Measurements from ENCODE around the gene ADK.
A peak's percentile ranks its signal among the peaks of the same experiment; 100 is the strongest.
"Not testable (repeated sequence)": the region's sequence is repeated elsewhere in the genome, so short reads cannot be mapped to it uniquely, and the experiment has no call there.

Gene ADK

DNA sequence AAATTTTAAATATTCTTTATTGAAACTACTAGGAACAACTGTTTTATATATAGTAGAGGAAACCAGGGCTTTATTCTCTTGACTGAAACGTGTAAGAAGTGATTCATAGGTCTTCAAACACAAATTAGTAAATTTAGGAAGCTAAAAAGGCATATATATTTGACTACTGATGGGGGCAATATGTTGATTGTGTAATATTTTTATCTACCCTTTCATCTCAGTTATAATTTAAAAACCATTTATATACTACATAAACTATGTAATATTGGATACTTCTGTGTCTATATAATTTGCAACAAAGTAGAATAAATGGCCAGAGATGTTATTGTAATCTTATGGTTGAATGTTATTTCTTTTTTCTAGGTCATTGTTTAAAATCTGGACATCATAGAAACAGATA is 406.1 kb downstream of the ADK start:
- DNase-seq (ENCODE audit: low spot score): no peak

DNA sequence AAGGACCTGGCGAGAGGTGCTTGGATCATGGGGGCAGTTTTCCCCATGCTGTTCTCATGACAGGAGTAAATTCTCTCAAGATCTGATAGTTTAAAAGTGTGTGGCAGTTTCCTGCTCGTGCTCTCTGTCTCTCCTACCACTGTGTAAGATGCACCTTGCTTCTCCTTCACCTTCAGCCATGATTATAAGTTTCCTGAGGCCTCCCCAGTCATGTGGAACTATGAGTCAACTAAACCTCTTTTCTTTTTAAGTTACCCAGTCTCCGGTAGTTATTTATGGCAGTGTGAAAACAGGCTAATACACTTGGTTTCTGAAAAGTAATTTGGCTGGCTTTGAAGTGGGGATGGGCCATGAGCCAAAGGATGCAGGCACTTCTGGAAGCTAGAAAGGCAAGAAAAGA is 407.4 kb downstream of the ADK start:
- DNase-seq (ENCODE audit: low spot score): no peak

DNA sequence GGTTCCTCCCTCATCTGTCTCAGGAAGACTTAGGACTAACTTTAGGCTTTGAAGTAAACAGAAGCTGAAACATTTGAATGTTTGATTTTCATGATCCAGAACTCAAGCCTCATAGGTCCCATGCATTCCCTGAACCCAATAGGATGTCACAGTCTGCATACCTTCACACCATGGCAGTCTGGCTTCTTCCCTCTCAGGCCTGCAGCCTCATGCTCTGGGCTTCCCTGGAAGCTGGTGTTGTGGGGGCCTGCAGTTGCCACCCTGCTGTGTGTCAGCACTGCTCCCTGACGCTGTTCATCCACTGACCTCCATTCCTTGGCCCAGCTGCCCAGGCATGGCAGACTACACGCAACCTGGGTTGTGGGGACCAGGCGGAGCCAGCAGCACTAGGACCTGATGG is 407.9 kb downstream of the ADK start:
- no peak for DNase-seq (ENCODE audit: low spot score)

DNA sequence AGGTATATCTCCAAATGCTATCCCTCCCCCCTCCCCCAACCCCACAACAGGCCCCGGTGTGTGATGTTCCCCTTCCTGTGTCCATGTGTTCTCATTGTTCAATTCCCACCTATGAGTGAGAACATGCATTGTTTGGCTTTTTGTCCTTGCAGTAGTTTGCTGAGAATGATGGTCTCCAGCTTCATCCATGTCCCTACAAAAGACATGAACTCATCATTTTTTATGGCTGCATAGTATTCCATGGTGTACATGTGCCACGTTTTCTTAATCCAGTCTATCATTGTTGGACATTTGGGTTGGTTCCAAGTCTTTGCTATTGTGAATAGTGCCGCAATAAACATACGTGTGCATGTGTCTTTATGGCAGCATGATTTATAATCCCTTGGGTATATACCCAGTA is 417.9 kb downstream of the ADK start:
- DNase-seq (ENCODE audit: low spot score): not testable (repeated sequence)

DNA sequence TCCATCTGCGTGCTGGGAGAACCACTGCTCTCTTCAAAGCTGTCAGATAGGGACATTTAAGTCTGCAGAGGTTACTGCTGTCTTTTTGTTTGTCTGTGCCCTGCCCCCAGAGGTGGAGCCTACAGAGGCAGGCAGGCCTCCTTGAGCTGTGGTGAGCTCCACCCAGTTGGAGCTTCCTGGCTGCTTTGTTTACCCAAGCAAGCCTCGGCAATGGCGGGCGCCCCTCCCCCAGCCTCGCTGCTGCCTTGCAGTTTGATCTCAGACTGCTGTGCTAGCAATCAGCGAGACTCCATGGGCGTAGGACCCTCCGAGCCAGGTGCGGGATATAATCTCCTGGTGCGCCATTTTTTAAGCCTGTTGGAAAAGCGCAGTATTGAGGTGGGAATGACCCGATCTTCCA is 422.5 kb downstream of the ADK start:
- not testable (repeated sequence) for DNase-seq (ENCODE audit: low spot score)

DNA sequence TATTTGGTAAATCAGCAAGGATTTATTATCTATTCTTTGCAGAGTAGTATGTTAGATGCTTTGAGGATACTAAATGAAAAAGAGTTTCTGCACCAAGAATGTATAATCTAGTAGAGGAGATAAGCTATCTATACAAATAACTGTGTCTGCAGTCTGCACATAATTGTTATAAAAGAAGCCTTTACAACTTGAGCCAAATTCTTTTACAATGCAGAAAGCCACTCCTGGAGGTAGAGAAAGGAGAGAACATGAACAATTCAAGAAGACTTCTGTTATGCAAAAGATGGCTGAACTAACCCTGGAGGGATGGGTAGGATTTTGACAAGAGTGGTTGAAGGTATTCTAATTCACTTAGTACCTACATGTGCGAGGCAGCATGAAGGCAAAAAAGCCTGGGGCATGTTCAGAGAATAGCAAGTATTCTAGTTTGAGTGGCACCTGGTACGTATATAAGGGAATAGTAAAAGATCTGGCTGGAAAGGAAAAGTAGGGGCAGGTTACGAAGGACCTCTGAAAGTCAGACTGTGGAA is 424.2 kb downstream of the ADK start:
- DNase-seq (ENCODE audit: low spot score): no peak

DNA sequence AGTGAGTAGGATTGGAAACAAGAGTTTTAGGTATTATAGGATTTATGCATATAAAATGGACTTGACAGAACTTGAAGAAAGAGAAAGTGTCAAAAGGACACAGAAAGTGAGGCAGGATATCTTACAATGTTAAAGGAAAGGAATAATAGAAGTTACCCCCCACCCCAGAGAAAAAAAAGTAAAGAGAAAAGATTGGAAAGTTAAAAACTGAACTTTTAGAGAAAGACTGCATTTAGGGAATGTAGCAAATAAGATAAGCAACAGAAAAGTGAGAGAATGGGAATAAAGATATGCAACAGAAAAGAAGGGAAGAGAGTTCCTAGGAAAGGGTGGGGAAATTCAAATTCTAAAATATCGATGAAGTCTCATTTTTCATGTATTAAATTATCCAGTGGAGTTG is 424.9 kb downstream of the ADK start:
- no peak for DNase-seq (ENCODE audit: low spot score)

DNA sequence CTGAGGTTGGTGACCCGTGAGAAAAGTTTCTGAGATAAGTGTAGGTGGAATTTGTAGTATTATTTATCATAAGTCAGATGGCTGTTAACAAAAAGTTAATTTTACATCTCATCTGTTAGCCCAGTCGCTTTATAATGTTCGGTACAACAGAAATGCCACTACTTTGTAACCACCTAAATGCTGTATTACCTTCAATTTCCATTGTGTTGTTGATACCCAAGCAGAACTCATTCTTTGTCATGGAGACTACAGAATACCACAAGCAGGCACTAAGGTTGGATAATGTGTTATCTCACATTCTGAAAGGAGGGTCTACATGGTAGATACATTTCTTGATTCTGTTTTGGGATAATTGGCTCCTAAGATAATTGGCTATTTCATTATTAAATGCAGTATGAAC is 425.6 kb downstream of the ADK start:
- DNase-seq (ENCODE audit: low spot score): no peak

DNA sequence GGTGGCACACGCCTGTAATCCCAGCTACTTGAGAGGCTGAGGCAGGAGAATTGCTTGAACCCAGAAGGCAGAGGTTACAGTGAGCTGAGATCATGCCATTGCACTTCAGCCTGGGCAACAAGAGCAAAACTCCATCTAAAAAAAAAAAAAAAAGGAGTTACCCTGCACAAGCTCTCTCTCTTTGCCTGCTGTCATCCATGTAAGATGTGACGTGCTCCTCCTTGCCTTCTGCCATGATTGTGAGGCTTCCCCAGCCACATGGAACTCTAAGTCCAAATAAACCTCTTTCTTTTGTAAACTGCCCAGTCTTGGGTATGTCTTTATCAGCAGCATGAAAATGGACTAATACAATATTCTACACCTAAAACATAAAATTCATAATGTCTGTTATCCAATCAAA is 429.4 kb downstream of the ADK start:
- DNase-seq (ENCODE audit: low spot score): not testable (repeated sequence)

DNA sequence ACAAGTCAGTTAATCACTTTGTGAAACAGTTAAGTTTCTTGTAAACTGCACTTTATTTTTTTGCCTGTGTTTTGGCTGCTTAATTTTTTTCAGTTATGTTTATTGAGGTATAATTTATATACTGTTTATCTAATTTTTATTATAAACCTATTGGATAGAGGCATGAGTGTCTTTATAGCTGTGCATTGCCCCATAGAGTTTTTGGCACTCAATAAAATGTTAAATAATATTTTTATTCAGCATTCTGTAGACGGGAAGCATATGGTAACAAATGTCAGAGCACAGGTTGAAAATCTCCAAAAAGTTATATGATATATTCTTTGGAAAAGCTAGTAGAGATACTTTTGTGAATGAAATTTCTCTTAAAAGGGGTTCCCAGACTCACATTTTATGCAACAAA is 431.5 kb downstream of the ADK start:
- no peak for DNase-seq (ENCODE audit: low spot score)

DNA sequence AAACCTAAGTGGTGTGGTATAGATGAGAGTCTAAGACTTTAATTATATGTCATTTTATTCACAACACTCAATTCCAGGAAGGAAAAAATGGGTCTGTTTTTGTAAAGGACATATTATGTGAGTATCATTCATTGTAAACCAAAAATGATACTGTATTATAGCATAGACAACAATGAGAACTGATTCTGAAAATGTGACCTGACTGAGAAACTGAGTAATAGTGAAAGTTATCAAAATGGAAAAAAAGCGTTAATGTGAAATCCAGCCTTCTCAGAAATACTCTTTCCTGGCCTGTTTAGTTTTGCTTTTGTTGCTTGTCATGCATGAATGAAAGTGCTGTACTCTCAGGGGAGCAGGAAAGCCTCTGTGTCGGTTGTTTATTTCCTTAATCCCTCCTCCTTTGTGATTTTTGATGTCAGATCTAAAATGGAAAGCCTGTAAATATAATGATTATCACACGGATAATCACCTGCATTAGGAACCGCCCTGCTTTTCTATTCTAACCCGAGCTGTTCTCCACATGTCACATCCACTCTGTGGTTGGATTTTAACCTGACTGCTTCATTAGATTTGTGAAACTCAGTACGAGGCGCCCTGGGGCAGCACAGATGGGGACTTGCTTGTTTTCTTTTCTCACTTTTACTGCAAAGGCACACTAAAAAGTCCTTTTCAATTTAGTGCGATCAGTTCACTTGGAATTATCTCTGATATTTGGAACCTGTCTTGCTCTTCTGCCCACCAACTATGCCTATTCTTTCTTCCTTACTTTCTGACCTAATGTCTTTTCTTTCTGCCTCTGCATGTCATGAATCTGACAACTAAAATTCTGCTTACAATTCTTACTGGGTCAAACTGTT is 434.4 kb downstream of the ADK start:
- DNase-seq (ENCODE audit: low spot score): no peak

DNA sequence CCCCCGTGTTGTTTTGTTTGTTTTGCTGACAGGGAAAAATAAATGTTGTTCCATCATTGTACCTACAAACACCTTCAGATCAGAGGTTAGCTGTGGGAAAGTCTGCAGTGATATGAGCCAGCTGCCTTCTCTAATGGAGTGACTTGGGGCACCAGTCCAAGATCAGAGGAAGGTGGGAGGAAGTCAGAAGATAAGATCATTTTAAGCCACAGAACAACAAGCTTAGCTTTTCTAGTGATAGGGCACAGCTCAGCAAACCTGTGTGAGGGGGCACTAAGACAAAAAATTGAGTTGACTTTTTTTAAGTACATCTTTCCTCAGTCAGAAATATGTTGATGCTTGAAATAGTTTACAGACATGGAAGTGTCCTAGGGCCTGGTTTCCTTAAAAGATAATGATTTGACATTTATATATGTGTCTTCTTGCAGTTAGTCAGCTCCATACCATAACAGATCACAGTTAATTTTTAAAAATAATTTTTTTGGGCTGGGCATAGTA is 435.1 kb downstream of the ADK start:
- DNase-seq (ENCODE audit: low spot score): no peak

DNA sequence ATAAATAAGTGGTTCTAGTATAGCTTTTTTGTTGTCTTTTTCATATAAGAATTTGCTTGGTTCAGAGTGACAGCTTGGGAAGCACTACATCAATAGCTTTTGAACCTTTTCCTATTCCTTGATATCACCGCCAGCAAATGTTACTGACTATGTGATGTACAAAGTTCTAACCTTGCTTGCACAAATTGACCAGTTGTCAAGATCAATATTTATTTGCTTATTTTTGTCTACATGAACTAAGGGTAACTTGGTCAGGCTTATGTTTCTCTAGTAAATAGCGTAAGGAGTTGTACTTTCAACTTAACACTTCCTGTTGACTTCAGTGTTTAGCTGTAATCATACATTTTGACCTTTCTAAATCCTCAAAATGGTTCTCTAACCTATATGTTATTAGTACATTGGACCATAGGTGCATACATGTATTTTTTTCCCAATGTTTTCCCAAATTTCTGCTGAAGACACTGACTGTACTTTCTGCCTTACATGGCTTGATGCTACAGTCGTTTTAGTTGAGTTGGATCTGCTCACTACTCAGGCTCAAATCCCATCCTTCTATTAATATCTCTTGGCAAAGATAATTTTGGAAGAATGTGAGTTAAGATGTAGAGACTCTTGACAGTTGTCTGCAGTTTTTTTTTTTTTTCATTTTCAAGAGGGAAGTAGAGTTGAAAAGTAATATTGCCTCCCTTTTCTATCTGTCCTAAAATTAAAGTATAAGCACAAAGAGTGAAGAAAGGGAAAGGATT is 436.3 kb downstream of the ADK start:
- DNase-seq (ENCODE audit: low spot score): no peak

DNA sequence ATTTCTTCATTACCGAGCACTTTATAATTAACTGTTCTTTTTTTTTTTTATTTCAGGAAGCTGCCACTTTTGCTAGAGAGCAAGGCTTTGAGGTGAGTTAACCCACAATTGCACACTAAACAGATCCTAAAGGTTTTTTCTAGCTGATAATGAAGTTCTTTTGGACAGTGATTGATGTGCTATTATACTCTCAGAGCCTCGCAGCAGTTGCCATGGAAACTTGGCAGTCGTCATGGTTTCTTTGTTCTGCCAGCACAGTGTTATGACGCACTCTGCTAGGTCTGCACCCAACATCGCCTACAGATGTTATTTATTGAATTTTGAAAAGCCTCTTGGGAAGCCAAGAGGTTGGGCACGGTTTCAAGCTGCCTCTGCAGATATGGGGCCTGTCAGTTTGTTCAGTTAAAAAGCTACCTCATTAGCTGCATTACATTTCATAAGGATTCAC is 438.2 kb downstream of the ADK start:
- peak; percentile 43 for DNase-seq (ENCODE audit: low spot score)

DNA sequence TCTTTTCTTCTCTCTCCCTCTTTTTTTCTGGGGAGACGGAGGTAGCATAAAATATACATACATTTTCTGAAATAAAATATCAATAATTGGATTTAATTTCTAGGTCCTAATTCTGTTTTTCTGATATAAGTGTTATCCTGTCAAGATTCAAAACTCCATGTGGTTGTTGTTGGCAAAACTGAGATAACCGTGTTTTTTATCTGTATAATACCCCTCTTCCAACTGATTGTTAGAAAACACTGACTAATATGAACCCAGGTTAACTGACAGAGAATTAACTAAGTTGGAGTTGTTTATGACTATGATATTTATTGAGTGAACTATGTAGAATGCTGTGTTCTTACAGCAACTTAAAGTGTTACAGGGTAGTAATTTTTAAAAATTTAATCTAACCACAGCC is 438.8 kb downstream of the ADK start:
- DNase-seq (ENCODE audit: low spot score): no peak

DNA sequence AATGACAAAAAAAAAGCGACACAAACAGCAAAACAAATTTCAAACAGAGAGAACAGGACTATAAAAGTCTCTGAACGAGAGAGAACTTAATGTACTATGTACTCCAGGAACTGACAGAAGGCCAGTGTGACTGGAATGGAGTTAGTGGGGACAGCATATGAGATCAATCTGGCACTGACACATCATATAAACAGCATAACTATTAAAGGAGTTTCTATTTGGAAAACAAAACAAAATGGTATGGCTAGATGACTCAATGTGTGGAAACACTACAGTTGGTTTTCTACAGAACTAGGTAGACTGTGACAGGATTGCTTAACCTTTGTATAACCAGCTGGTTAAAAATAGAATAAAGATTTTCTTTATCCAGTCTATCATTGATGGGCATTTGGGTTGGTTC is 442.4 kb downstream of the ADK start:
- no peak for DNase-seq (ENCODE audit: low spot score)

DNA sequence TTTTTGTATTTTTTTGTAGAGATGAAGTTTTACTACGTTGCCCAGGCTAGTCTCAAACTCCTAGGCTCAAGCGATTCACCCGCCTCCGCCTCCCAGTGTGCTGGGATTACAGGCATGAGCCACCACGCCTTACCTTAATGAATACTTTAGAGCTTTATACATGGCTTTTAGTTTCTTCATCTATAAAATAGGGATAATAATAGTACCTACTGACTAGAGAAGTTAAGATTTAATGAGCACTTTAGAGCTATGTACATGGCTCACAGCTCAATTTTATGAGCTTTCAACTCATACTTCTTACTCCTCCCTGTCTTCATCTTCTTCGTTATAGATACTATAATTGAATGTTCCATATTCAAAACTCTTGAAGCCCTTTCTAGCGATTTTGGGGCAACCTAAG is 445.7 kb downstream of the ADK start:
- DNase-seq (ENCODE audit: low spot score): no peak

DNA sequence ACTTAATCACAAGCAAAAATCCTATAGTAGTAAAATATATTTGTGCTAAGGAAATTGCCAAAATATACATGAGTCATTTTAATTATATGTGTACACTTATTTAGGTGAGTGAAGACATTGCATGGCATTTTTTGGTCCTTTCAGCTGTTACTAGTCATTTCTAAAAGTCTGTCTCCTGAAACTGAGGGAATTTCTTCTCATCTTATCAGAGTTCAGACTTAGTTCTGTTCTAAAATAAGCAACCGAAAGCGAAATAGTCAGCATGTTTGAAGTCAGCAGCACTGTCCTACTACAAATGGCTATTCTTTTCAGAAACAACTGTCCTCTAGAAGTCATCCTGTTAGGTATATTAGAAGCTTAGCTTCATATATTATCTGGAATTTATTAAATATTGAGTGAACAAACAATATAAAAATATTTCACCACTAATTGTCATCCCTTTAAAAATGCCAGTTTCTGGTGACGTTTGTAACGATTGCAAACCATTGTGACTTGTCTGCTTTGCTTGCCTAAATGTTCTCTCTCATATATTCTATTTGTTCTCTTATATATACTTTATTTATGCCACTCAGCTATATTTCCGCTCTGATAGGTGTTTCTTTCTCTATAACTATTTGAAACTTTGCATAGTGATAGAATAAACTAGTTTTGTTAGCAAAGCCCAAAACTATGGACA is 448.0 kb downstream of the ADK start:
- DNase-seq (ENCODE audit: low spot score): no peak

DNA sequence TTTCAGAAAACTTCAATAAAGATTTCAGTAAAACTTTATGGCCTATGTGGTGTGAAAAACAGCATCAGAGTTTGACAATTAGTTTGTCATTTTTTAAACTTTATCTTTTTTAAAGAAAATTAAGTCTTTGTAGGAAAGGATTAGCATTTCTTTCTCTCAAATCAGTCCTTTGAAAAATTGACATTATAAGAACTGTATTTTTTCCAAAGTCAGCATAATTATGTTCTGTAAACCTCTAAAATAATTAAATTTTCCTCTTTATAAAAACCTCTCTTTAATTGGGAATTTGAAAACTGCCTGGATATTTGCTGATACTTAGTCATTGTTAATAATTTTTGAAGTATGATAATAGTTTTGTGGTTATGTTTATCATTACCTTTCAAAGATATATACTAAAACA is 448.7 kb downstream of the ADK start:
- no peak for DNase-seq (ENCODE audit: low spot score)

DNA sequence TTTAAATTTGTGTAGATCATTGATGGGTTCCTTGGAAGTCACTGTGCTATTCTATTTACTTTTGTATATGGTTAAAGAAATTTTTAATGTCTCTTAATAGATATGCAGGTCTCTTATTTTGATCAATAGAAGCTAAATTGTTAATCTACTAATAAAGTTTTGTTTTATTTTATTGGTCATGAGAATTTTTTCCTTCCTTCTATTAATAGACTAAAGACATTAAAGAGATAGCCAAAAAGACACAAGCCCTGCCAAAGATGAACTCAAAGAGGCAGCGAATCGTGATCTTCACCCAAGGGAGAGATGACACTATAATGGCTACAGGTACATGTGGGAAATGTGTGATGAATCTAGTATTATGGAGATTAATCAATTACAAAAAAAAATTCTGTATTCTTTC is 449.1 kb downstream of the ADK start:
- DNase-seq (ENCODE audit: low spot score): no peak

DNA sequence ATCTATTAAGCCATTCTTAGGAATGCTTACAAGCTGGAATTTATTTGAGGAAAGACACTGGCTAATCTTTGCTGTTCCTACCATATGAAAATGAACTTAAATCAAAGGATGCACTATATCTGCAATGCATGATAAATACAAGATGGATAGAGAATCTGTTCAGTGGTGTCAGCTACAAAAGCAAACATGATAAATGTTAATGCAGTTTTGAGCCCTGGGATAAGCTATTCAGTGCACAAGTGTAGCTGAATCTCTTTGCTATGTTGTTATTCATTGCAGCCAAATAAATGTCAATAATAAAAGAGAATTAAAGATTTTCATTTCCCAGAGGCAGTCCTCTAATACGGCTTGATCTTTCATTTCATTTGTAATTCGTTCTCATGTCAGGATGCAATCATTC is 451.6 kb downstream of the ADK start:
- DNase-seq (ENCODE audit: low spot score): no peak

DNA sequence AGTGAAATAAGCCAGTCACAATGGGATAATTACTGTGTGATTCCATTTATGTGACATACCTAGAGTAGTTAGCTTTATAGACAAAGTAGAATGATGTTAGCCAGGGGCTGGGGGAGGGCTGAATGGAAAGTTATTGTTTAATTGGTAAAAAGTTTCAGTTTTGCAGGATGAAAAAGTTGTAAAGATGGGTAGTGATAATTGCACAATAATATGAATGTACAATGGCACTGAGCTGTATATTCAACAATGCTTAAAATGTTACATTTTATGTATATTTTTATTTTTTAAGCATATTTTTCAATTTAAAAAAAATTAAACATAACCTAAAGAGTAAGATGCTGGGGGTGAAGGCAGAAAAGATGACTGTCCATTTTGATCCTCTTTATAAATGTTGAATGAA is 459.3 kb downstream of the ADK start:
- no peak for DNase-seq (ENCODE audit: low spot score)

DNA sequence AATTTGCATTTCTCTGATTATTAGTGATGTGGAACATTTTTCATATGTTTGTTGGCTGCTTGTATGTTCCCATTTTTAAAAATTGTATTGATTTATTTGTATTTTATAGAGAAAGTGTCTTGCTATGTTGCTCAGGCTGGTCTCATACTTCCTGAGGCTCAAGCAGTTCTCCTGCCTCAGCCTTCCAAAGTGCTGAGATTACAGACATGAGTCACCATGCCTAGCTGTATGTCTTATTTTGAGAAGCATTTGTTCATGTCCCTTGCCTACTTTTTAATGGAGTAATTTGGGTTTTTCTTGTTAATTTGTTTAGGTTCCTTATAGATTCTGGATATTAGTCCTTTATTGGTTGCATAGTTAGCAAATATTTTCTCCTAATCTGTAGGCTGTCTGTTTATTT is 461.2 kb downstream of the ADK start:
- no peak for DNase-seq (ENCODE audit: low spot score)

Measured in hematopoietic multipotent progenitor cell treated with erythropoietin and hydrocortisone succinate and interleukin-3 and kit ligand, for 15 days (in vitro differentiated cells).